Gastrocnemius medialis (tissue), 4 donors: ENCODE measurements around the gene NQO2.

Experiments used
- CTCF ChIP-seq, 5 experiments: fragments of 450-650 bp in 3 of 5; fragments of 200-600 bp in 2 of 5; sonication (generic) in 2 of 5; IDR thresholded peaks in 4 of 5; conservative IDR thresholded peaks in 1 of 5; 1 replicate in 4 of 5; 2 replicates in 1 of 5; pipeline ENCODE4 v1.5.1; 2016 to 2019; ENCODE audit warnings: antibody characterized with exemption in 5 of 5, mild to moderate bottlenecking in 3 of 5, moderate library complexity in 3 of 5
- POLR2A ChIP-seq, 2 donors: fragments of 450-650 bp; IDR thresholded peaks; one replicate each; pipeline ENCODE4 v1.6.1; 2017; ENCODE audit warnings: antibody characterized with exemption in 2 of 2, mild to moderate bottlenecking in 2 of 2, moderate library complexity in 2 of 2

DNA sequence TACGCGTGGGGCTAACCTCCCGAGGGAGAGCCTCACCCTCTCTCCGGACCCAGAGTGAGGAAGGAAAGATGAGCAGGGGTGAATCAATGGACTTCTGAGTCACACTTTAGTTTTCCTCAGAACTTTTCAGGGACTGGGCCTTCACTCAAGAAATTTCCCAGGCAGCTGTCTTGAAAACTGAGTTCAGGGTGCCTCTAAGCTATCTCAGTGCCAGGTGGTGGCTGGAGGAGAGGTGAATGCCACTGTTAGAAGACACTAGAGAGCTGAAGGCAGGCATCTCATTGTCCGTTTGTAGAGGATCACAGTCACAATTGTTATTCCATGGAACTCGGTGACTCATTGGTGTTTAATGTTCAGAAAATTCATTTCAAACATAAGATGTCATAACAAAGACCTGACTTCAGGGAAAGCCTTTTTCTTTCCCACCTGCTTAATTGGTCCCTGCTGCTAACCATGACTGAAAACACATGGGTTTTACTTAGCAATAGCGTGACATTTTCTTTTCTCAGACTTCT lies 23.1 kb upstream of the NQO2 start:
- no peak for TF ChIP-seq CTCF (IDR thresholded peaks at IDR 0.05 in 4 of 5, conservative IDR thresholded peaks at IDR 0.05 in 1 of 5)
- TF ChIP-seq POLR2A (IDR thresholded peaks at IDR 0.05) = no peak
